ENCODE results near the gene MEIKIN. TPM values are rescaled to one million over a fixed set of nuclear protein-coding genes. Genes with fewer than 3 reads are reported as not detected.
"Not testable (repeated sequence)": the region's sequence is repeated elsewhere in the genome, so short reads cannot be mapped to it uniquely, and the experiment has no call there.

The MEIKIN gene
- total RNA-seq, 1 donor from 2014 or later = not detected

GRCh38 chr5:131906668-131907067, 38.8 kb downstream of the MEIKIN start:
- peaks cover 12% of the 10 kb centered on the region for H3K27me3 Mint-ChIP-seq (ENCODE audit: low read depth)
- H3K4me1 Mint-ChIP-seq = no peaks in the 10 kb centered on the region
- no peak overlapping the region for H3K27ac Mint-ChIP-seq (ENCODE audit: unreplicated experiment)
- no peak for TF ChIP-seq CTCF (conservative IDR thresholded peaks at IDR 0.05)
- H3K4me3 Mint-ChIP-seq = no peak overlapping the region
- DNase-seq (ENCODE audit: low read depth, low spot score) = no peak
- H3K9me3 Mint-ChIP-seq = peaks cover 25% of the 10 kb centered on the region
- peaks cover 4% of the 10 kb centered on the region for H3K36me3 Mint-ChIP-seq (ENCODE audit: low read depth)

GRCh38 chr5:131902266-131902665, 43.2 kb downstream of the MEIKIN start:
- H3K27me3 Mint-ChIP-seq (ENCODE audit: low read depth); H3K4me1 Mint-ChIP-seq; H3K27ac Mint-ChIP-seq (ENCODE audit: unreplicated experiment); H3K36me3 Mint-ChIP-seq (ENCODE audit: low read depth); DNase-seq (ENCODE audit: low read depth, low spot score); H3K4me3 Mint-ChIP-seq: not testable (repeated sequence)
- H3K9me3 Mint-ChIP-seq = peaks cover 20% of the 10 kb centered on the region

GRCh38 chr5:131899686-131900085, 45.8 kb downstream of the MEIKIN start:
- Mint-ChIP-seq H3K27ac (ENCODE audit: unreplicated experiment) (no peak overlapping the region), H3K4me3 (no peak overlapping the region), H3K27me3 (ENCODE audit: low read depth) (peaks cover 8% of the 10 kb centered on the region), H3K4me1 (no peaks in the 10 kb centered on the region), H3K9me3 (peaks cover 20% of the 10 kb centered on the region), H3K36me3 (ENCODE audit: low read depth) (peaks cover 10% of the 10 kb centered on the region)
- DNase-seq (ENCODE audit: low read depth, low spot score) = no peak
- no peak for TF ChIP-seq CTCF (conservative IDR thresholded peaks at IDR 0.05)

GRCh38 chr5:131883984-131884383, 61.5 kb downstream of the MEIKIN start:
- H3K4me1 Mint-ChIP-seq = no peaks in the 10 kb centered on the region
- no peak overlapping the region for H3K4me3 Mint-ChIP-seq
- peaks cover 4% of the 10 kb centered on the region for H3K27me3 Mint-ChIP-seq (ENCODE audit: low read depth)
- no peak for DNase-seq (ENCODE audit: low read depth, low spot score)
- TF ChIP-seq CTCF (conservative IDR thresholded peaks at IDR 0.05) = no peak
- no peaks in the 10 kb centered on the region for H3K36me3 Mint-ChIP-seq (ENCODE audit: low read depth)
- no peak overlapping the region for H3K27ac Mint-ChIP-seq (ENCODE audit: unreplicated experiment)
- no peaks in the 10 kb centered on the region for H3K9me3 Mint-ChIP-seq

GRCh38 chr5:131879705-131880104, 65.8 kb downstream of the MEIKIN start:
- no peak overlapping the region for H3K27ac Mint-ChIP-seq (ENCODE audit: unreplicated experiment)
- TF ChIP-seq CTCF (conservative IDR thresholded peaks at IDR 0.05) = no peak
- no peak overlapping the region for H3K4me3 Mint-ChIP-seq
- H3K36me3 Mint-ChIP-seq (ENCODE audit: low read depth) = peaks cover 3% of the 10 kb centered on the region
- peaks cover 3% of the 10 kb centered on the region for H3K9me3 Mint-ChIP-seq
- DNase-seq (ENCODE audit: low read depth, low spot score) = no peak
- H3K4me1 Mint-ChIP-seq = no peaks in the 10 kb centered on the region
- H3K27me3 Mint-ChIP-seq (ENCODE audit: low read depth) = no peaks in the 10 kb centered on the region

- TF ChIP-seq CTCF (conservative IDR thresholded peaks at IDR 0.05) = no peak
- Mint-ChIP-seq H3K4me3 (no peak overlapping the region), H3K9me3 (peaks cover 3% of the 10 kb centered on the region), H3K4me1 (no peaks in the 10 kb centered on the region), H3K27ac (ENCODE audit: unreplicated experiment) (no peak overlapping the region), H3K27me3 (ENCODE audit: low read depth) (peaks cover 4% of the 10 kb centered on the region), H3K36me3 (ENCODE audit: low read depth) (peaks cover 3% of the 10 kb centered on the region)
- no peak for DNase-seq (ENCODE audit: low read depth, low spot score)
Measured at GRCh38 chr5:131877873-131878272, 67.6 kb downstream of the MEIKIN start.

- not testable (repeated sequence) for H3K4me3 Mint-ChIP-seq; H3K4me1 Mint-ChIP-seq; H3K27me3 Mint-ChIP-seq (ENCODE audit: low read depth); H3K36me3 Mint-ChIP-seq (ENCODE audit: low read depth); H3K27ac Mint-ChIP-seq (ENCODE audit: unreplicated experiment); DNase-seq (ENCODE audit: low read depth, low spot score)
- H3K9me3 Mint-ChIP-seq = peaks cover 13% of the 10 kb centered on the region
Measured at GRCh38 chr5:131871251-131871650, 74.2 kb downstream of the MEIKIN start.
